ENCODE results near the gene LCN6. TPM values are rescaled to one million over a fixed set of nuclear protein-coding genes. Genes with fewer than 3 reads are reported as not detected.

The LCN6 gene
- total RNA-seq, 1 experiment from 2014 or later = not detected

DNA sequence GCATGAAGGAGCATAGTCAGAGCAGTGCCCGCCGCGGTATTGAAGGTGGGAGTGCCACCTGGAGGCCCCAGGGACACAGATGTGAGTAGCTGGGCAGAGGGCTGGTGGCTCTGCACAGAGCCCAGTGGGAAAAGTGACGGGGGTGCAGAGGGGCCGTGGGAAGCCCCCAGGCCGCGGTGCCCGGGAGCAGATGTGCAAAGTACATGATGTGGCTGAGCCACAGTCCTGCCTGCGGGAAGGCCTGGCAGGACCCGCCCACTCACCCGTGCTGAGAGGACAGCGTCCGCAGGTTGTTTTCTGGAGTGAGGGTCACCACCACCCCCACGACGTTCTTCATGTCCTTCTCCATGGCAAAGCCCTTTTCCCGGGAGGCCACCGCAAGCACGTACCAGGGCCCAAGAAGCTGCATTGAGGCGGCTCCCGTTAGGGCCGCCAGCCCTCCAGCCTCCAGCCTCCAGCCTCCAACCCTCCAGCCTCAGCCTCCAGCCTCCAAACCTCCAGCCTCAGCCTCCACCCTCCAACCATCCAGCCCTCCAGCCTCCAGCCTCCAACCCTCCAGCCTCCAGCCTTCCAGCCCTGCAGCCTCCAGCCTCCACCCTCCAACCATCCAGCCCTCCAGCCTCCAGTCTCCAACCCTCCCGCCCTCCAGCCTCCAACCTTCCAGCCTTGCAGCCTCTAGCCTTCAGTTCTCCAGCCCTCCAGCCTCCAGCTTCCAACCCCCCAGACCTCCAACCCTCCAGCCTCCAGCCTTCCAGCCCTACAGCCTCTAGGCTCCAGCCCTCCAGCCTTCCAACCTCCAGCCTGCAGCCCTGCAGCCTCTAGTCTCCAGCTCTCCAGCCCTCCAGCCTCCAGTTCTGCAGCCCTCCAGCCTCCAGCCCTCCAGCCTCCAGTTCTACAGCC lies 914 bp downstream of the LCN6 start:
- H3K27me3 ChIP-seq = peaks cover 24% of the 10 kb centered on the region
- H3K36me3 ChIP-seq = no peaks in the 10 kb centered on the region
- peaks cover 9% of the 10 kb centered on the region for H3K9me3 ChIP-seq (replicated peaks)
- DNase-seq = no peak
- H3K27ac ChIP-seq = no peak overlapping the region
- H3K4me1 ChIP-seq = peaks cover 2% of the 10 kb centered on the region; the same call in 1 of the 2 replicates
- H3K4me3 ChIP-seq = no peak overlapping the region

DNA sequence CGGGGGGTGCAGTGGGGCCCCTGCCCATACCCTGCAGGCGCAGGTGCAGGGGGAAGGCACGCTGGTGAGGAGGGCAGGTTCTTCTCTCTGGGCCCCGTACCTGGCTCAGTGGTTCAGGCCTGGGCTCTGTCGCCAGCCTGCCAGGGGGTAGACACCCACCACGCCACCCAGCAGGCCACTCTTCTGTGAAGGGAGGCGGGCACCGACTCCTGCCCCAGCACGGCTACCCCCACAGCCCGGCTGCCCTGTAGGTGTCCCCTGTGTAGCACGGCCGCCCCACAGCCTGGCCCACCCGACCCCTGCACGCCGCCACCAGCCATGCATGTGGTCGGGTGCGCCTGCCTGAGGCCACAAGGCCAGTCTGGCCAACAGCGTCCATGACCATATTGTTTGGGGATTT lies 1.7 kb downstream of the LCN6 start:
- DNase-seq = no peak
- no peak overlapping the region for H3K27ac ChIP-seq

DNA sequence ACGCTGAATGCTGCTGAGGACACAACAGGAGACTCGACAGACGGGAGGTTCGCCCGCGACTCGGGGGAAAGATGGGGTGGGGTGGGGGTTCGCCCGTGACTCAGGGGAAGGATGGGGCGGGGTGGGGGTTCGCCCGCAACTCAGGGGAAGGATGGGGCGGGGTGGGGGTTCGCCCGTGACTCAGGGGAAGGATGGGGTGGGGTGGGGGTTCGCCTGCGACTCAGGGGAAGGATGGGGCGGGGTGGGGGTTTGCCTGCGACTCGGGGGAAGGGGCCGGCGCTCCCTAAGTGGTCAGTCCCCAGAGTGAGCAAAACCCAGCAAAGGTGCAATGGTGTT lies 2.2 kb downstream of the LCN6 start:
- Histone ChIP-seq H3K27me3 (peaks cover 34% of the 10 kb centered on the region), H3K4me1 (peaks cover 9% of the 10 kb centered on the region)
- DNase-seq = no peak

More for the DNA sequence above, 1.7 kb downstream of the LCN6 start:
- Histone ChIP-seq H3K27me3 (peaks cover 29% of the 10 kb centered on the region), H3K36me3 (no peaks in the 10 kb centered on the region), H3K4me3 (no peak overlapping the region), H3K4me1 (peaks cover 5% of the 10 kb centered on the region), H3K9me3 (replicated peaks) (peaks cover 3% of the 10 kb centered on the region)

DNA sequence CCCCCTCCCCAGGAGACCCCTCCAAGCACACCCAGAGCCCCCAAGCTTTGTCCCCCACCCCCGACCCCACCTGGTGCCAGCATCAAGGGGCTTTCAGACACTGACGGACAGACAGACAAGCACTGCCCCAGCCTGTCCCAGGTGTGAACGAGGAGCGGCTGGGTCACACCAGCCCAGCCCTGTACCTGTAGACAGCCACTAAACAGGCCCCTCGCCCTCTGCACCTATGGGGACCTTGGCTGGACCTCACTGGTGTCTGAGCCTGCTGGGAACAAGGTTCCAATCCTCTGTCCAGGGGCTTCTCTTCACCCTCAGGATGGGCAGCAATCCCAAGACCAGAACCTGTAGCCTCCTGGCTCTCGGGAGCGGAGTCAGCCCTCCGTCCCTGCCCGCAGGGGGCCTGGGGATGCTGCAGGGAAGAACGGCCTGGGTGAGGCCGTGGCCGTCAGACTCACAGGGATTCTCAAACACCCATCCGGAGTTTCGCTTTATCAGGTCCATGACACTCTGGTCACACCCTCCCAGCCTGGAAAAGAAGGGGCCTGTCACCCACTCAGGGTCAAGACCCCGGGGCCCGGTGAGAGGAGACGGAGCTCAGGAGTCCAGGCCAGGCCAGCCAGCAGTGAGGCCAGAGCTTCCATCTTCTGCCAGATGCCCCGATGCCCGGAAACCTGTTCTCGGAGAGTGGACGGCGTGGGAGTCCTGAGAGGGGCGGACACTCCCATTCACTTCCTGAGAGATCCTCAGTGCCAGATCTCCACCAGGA lies 2.8 kb downstream of the LCN6 start:
- Histone ChIP-seq H3K36me3 (no peaks in the 10 kb centered on the region), H3K27me3 (peaks cover 40% of the 10 kb centered on the region), H3K4me1 (peaks cover 15% of the 10 kb centered on the region), H3K27ac (no peak overlapping the region), H3K4me3 (no peak overlapping the region), H3K9me3 (replicated peaks) (no peaks in the 10 kb centered on the region)
- DNase-seq = no peak

More for the DNA sequence above, 2.2 kb downstream of the LCN6 start:
- H3K36me3 ChIP-seq = no peaks in the 10 kb centered on the region
- no peaks in the 10 kb centered on the region; the same call in 1 of the 2 replicates for H3K9me3 ChIP-seq (replicated peaks)
- H3K27ac ChIP-seq = no peak overlapping the region
- no peak overlapping the region for H3K4me3 ChIP-seq

DNA sequence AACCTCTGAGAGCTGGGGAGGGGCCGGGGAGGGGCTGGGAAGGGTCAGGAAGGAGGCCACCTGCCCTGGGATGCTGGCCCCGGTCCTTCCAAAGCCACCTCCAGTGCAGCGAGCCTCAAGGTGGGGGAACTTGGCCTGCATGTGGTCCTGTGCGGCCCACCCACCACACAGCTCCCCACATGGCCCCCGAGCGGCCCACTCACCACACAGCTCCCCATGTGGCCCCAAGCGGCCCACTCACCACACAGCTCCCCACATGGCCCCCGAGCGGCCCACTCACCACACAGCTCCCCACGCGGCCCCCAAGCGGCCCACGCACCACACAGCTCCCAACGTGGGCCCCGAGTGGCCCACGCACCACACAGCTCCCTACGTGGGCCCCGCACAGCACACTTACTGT lies 3.6 kb downstream of the LCN6 start:
- Histone ChIP-seq H3K4me3 (no peak overlapping the region), H3K9me3 (replicated peaks) (no peaks in the 10 kb centered on the region), H3K36me3 (no peaks in the 10 kb centered on the region), H3K27me3 (peaks cover 45% of the 10 kb centered on the region), H3K27ac (no peak overlapping the region), H3K4me1 (peaks cover 15% of the 10 kb centered on the region)
- no peak for DNase-seq

DNA sequence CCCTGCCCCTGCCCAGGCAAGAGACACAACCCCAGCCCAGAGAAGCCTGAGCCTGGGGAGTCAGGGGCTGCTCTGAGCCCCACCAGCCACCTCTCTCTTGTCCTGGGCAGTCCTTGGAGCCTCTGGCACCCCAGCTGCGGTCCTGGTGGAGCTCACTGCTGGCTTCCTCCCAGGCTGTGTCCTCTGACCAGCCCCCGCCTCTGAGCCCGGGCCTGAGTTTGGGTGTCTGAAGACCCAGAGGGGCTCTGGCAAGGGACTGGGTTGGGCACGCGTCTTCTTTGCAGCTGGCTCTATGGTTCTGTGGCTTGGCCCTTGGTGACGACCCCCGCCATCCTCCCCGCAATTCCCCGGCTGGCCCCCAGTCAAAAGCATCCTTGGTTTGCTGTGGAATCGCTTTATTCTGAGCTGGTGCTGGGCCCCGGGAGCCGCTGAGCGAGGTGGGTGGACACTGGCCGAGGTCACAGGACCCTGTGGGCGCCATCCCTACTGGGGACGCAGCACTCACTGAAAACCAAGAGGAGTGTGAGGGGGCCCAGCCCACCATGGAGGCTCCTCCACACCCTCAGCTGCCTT lies 4.6 kb downstream of the LCN6 start:
- Histone ChIP-seq H3K4me1 (peaks cover 15% of the 10 kb centered on the region), H3K27me3 (peaks cover 39% of the 10 kb centered on the region)
- DNase-seq = no peak

DNA sequence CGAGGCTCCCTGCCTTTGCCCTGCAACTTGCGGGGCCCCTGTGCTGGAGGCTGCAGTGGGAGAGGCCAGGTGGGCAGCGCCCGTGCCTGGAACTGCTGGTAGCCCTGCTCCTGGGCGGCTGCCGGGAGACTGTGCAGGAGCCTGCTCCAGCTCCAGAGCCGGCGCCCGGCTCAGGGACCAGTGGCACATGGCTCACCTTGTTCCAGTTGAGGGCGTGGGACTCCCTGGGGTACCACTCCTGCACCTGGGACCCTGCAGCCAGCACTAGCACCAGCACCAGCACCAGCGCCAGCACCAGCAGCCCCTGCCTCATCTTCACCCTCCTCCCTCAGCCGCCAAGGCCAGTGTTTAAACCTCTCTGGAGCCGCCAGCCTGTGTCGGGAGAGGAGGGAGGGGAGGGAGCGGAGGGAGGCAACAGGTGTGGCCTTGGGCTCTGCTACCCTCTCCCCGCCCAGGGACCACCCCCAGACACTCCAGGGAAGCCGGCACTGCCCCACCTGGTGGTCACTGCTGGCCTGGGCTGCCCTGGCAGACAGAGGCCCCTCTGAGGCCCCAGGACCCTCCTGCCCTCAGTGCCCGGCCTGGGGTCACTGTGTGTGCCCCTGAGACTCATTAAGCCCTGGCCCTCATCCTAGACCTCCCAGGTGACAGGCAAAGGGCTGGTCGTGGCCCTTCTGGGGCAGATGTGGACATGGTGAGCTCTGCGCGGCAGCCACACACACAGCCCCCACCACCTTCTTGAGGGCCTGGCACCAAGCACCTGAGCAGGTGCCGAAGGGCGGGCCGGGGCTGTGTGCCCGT lies 5.5 kb downstream of the LCN6 start, which contains the start of gene LCN10:
Gene LCN10, minus strand, starts transcription at position 350 of the 801 bp plus-strand sequence. Its CDS starts 37 bp downstream, at position 313.
- Histone ChIP-seq H3K9me3 (replicated peaks) (no peaks in the 10 kb centered on the region), H3K36me3 (no peaks in the 10 kb centered on the region), H3K4me3 (no peak within 1 kb of the TSS), H3K27me3 (peaks cover 32% of the 10 kb centered on the region), H3K4me1 (peaks cover 15% of the 10 kb centered on the region), H3K27ac (no peak within 1 kb of the TSS)
- peak; percentile 88 to 90 for DNase-seq

More for the DNA sequence above, 4.6 kb downstream of the LCN6 start:
- H3K9me3 ChIP-seq (replicated peaks) = no peaks in the 10 kb centered on the region
- no peaks in the 10 kb centered on the region for H3K36me3 ChIP-seq
- H3K27ac ChIP-seq = no peak overlapping the region
- no peak overlapping the region for H3K4me3 ChIP-seq

DNA sequence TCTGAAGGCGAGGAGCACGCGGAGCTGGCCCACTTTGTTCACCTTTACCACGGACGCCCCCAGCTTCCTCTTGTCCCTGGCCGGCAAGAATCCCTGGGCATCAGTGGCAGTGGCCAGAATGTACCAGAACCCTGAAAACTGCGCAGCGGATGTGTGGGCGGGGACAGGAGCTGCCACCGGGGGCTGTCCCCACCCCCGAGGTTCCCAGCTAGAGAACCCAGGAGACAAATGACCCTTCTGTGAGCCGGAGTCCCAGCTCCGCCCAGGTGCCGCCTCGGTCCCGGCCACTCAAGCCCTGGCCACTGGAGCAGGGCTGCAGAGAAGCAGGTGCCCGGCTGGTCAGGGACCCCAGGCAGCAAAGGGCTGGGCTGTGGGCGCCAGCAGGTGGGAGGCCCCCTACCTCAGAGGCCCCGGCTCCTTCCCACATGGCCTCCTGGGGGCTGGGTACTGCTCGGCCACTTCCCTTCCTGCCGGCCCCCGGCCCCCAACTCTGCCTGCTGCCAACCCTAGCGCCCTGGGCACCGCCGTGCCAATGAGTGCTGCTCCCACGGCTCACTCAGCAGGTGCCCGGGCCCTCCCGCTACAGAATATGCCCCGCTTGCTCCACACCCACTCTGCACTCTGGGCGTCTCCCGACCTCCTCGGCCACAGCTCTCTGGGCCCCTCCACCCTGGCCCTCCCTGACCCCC lies 6.3 kb downstream of the LCN6 start:
- no peak for DNase-seq
- H3K9me3 ChIP-seq (replicated peaks) = no peaks in the 10 kb centered on the region
- H3K4me1 ChIP-seq = peaks cover 15% of the 10 kb centered on the region
- no peaks in the 10 kb centered on the region for H3K36me3 ChIP-seq
- H3K27me3 ChIP-seq = peaks cover 28% of the 10 kb centered on the region
- H3K4me3 ChIP-seq = no peak overlapping the region
- H3K27ac ChIP-seq = no peak overlapping the region

DNA sequence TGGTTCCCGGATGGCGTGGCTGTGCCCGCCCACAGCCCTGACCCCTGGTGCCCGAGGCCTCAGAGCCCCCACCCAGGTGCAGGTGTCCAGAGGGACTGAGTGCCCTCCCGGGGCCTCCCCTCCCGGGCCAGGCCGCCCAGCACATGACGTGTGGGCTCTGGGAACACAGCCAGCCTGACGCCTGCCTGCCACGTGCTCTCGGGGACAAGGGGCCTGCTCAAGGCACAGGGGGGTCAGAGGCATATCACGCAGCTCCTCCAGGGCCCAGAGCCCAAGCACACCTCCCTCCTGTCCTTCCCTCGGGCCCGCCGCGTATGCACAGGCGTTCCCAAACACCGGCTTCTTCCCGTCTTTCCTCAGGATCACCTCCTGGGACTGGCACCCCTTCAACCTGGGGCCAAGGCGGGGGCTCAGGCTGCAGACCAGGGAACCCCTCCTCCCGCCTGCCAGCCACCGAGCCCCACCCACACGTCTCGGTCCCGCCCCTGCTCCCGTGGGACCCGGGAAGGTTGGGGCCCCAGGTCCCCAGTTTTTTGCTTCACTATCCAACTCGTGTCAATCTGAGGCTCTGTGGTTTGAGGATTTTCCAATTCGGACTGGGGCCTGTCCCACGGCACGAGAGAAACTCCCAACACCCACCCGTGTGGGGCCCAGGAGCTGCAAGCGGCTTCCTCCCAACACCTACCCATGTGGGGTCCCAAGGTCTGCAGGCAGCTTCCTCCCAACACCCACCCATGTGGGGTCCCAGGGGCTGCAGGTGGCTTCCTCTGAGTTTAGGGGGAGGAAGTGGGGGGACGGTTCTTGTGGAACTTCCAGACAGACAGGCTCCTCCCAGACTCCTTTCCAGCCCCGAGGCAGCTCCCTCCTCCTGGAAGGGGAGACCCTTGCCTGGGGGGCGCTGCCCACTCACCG lies 7.1 kb downstream of the LCN6 start:
- H3K36me3 ChIP-seq = no peaks in the 10 kb centered on the region
- DNase-seq = no peak
- H3K9me3 ChIP-seq (replicated peaks) = no peaks in the 10 kb centered on the region
- peaks cover 24% of the 10 kb centered on the region for H3K27me3 ChIP-seq
- H3K27ac ChIP-seq = no peak overlapping the region
- no peak overlapping the region for H3K4me3 ChIP-seq
- H3K4me1 ChIP-seq = peaks cover 15% of the 10 kb centered on the region

DNA sequence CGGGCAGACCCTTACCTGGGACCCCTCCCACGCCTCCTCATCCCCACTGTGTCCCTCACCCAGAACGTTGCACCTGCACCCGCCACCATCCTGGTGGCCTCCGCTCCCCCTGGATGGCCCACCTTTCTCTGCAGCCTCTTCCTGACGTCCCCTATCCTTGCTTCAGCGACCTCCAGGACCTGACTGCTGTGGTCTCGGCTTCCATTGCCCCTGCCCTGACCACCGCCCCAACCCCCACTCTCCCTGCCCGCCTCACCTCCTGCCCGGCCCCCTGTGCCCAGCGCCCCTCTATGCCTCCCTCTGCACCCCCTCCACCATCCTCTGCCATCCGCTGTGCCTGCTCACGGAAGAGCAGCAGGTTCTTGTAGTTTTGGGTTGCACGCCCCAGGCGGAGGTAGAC lies 7.8 kb downstream of the LCN6 start:
- Histone ChIP-seq H3K36me3 (no peaks in the 10 kb centered on the region), H3K9me3 (replicated peaks) (no peaks in the 10 kb centered on the region), H3K27me3 (peaks cover 27% of the 10 kb centered on the region), H3K27ac (no peak overlapping the region), H3K4me3 (no peak overlapping the region), H3K4me1 (peaks cover 15% of the 10 kb centered on the region)
- no peak for DNase-seq

DNA sequence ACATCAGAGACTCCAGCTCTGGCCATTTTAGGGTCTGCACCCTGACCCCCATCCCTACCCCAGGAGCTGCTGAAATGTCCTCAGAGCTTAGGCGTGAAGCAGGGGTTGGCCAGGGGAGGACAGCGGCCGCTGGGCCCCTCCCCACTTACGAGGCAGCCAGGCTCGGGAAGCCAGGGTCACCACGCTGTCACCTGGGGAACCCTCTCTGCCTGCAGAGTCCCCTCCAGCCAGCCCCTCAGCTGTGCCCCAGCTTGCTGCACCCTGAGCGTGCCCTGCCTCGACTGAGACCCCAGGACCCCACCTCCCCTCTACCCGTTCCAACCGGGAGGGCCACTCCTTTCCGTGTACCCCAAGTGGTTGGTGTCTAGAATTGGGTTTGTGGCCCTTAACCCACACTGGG lies 8.3 kb downstream of the LCN6 start:
- Histone ChIP-seq H3K4me3 (no peak overlapping the region), H3K4me1 (peaks cover 15% of the 10 kb centered on the region), H3K27me3 (peaks cover 30% of the 10 kb centered on the region), H3K9me3 (replicated peaks) (no peaks in the 10 kb centered on the region), H3K27ac (no peak overlapping the region), H3K36me3 (no peaks in the 10 kb centered on the region)
- DNase-seq = no peak

DNA sequence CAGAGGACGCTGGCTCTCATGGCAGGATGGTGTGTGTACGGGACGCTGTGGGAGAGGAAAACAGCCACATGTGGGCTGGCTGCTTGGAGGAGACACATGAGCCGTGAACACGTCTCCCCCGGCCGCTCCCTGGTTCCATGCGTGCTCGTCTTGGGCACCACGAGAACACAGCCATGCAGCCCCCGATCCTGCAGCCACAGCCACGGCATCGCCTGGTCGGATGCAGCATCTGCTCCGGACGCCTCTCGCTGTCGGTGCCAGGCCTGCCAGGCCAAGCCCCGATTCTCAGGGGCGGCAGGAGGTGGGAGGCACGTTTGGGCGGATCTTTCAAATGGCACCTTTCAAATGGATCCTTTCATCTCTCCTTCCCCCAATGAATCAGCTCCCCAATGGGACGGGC lies 8.8 kb downstream of the LCN6 start:
- H3K27ac ChIP-seq = no peak overlapping the region
- no peak overlapping the region for H3K4me3 ChIP-seq
- no peaks in the 10 kb centered on the region for H3K36me3 ChIP-seq
- H3K4me1 ChIP-seq = peaks cover 15% of the 10 kb centered on the region
- DNase-seq = no peak
- H3K9me3 ChIP-seq (replicated peaks) = no peaks in the 10 kb centered on the region
- peaks cover 34% of the 10 kb centered on the region for H3K27me3 ChIP-seq

DNA sequence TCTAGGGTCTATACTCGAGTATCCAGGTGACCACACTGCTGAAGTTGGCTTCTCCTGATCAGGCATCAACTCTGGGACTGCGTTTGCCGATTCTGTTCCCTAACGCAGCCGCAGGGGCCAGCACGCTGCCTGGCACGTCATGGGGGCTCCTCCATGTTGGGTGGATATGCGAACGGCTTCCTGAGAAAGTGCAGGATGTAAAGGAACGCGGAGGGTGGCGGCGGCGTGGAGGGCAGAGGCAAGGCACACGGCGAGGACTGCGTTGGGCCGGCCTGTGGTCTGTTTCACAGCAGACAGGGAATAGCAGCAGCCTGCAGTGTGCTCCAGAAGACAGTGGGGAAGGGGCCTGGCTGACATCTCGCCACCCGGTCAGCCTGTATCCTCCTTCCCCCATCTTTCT lies 9.4 kb downstream of the LCN6 start:
- Histone ChIP-seq H3K4me3 (no peak overlapping the region), H3K27ac (no peak overlapping the region), H3K9me3 (replicated peaks) (no peaks in the 10 kb centered on the region), H3K36me3 (no peaks in the 10 kb centered on the region), H3K4me1 (peaks cover 15% of the 10 kb centered on the region), H3K27me3 (peaks cover 34% of the 10 kb centered on the region)
- DNase-seq = no peak

Data from SJCRH30 (cell line).